Mucosa of descending colon (tissue), 3 donors: ENCODE data around the gene CENPP. TPM values are rescaled to one million over a fixed set of nuclear protein-coding genes. Genes with fewer than 3 reads are reported as not detected.
A peak's percentile ranks its signal among the peaks of the same experiment; 100 is the strongest.

Source experiments
- ATAC-seq: fragments of 200-7000 bp; cut with Tn5 transposase; one replicate; pipeline ENCODE4 v1.9.1; 2020; ENCODE audit warnings: mild to moderate bottlenecking, moderate library complexity
- DNase-seq, 3 donors: peaks; one replicate each; pipeline ENCODE4 v3.0.0-alpha.2; 2020
- H3K36me3 ChIP-seq: fragments of 200-600 bp; one replicate; pipeline ENCODE4 v1.8.0; 2021; ENCODE audit warnings: low read depth, mild to moderate bottlenecking
- H3K4me1 ChIP-seq: fragments of 200-600 bp; one replicate; pipeline ENCODE4 v1.8.0; 2021; ENCODE audit warnings: low read depth, mild to moderate bottlenecking
- H3K4me3 ChIP-seq: fragments of 200-600 bp; one replicate; pipeline ENCODE4 v1.8.0; 2021; ENCODE audit warnings: mild to moderate bottlenecking
- H3K9me3 ChIP-seq: fragments of 200-600 bp; one replicate; pipeline ENCODE4 v1.8.0; 2021; ENCODE audit warnings: mild to moderate bottlenecking
- intact Hi-C, 2 donors: fragments of 100-400 bp; cut with DNase I in 1 of 2; cut with micrococcal nuclease in 1 of 2; formaldehyde crosslinking; loops; one replicate each; pipeline versions ENCODE4 v1.11.0 to v1.11.1; 2022; cut with DNase I, micrococcal nuclease
- total RNA-seq, 3 donors: library from RNA; stranded (reverse); fragmentation: NEBNext Ultra II Directional in 2 of 3; extraction: Animal tissue kit (Norgen Biotek cat#: 25700) in 2 of 3; gene quantifications; one replicate each; pipeline versions ENCODE4 v1.2.1 to v1.2.4, GENCODE V29; 2021 to 2023
- TF ChIP-seq, protein P1 (sequence below): fragments of 200-600 bp; IDR thresholded peaks from one replicate; pipeline ENCODE4 v1.8.0; 2022; ENCODE audit warnings: antibody characterized with exemption, mild to moderate bottlenecking
- donor health status: DM: no; HTN: no; CAD: no; lungs with moderate emphysema.
- donor health status: DM: no; HTN: no; CAD: no.
- donor health status: DM: no; HTN: yes; CAD: no.

The CENPP gene
- total RNA-seq, 3 donors from 2014 or later, result 2.0 to 4.9 (median 3.3) TPM

DNA sequence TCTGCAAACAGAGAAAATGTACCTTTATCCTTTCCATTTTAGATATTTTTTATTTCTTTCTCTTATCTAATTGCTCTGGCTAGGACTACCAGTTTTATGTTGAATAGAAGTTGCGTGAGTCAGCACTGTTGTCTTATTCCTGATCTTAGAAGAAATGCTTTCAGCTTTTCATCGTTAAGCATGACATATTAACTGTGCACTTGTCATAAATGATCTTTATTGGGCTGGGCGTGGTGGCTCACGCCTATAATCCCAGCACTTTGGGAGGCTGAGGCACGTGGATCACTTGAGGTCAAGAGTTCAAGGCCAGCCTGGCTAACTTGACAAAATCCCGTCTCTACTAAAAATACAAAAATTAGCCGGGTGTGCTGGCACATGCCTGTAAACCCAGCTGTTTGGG, 218.2 kb downstream of the CENPP start:
- TF ChIP-seq, protein P1, sequence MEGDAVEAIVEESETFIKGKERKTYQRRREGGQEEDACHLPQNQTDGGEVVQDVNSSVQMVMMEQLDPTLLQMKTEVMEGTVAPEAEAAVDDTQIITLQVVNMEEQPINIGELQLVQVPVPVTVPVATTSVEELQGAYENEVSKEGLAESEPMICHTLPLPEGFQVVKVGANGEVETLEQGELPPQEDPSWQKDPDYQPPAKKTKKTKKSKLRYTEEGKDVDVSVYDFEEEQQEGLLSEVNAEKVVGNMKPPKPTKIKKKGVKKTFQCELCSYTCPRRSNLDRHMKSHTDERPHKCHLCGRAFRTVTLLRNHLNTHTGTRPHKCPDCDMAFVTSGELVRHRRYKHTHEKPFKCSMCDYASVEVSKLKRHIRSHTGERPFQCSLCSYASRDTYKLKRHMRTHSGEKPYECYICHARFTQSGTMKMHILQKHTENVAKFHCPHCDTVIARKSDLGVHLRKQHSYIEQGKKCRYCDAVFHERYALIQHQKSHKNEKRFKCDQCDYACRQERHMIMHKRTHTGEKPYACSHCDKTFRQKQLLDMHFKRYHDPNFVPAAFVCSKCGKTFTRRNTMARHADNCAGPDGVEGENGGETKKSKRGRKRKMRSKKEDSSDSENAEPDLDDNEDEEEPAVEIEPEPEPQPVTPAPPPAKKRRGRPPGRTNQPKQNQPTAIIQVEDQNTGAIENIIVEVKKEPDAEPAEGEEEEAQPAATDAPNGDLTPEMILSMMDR, result no peak
- Histone ChIP-seq H3K9me3 (no peaks in the 10 kb centered on the region), H3K36me3 (no peaks in the 10 kb centered on the region), H3K4me1 (no peaks in the 10 kb centered on the region), H3K4me3 (no peak overlapping the region)
- ATAC-seq (peak; percentile 57), DNase-seq (no peak)
- intact Hi-C loops, result no loop called here

DNA sequence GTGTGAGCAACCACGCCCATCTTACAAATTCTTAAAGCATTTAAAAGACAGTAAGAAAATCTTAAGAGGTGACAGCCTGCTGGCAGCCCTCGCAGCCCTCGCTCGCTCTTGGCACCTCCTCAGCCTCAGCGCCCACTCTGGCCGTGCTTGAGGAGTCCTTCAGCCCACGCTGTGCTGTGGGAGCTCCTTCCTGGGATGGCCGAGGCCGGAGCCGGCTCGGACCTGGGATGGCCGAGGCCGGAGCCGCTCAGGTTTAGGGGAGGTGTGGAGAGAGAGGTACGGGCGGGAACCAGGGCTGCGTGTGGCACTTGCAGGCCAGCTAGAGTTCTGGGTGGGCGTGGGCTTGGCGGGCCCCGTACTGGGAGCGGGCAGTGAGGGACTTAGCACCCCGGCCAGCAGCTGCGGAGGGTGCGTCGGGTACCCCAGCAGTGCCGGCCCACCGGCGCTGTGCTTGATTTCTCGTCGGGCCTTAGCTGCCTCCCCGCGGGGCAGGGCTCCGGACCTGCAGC, 219.3 kb downstream of the CENPP start:
- Histone ChIP-seq H3K4me1 (no peaks in the 10 kb centered on the region), H3K9me3 (no peaks in the 10 kb centered on the region), H3K36me3 (no peaks in the 10 kb centered on the region), H3K4me3 (no peak overlapping the region)
- DNase-seq, result no peak
- TF ChIP-seq, protein P1, result no peak
- intact Hi-C loops, result no loop called here
- ATAC-seq, result no peak

DNA sequence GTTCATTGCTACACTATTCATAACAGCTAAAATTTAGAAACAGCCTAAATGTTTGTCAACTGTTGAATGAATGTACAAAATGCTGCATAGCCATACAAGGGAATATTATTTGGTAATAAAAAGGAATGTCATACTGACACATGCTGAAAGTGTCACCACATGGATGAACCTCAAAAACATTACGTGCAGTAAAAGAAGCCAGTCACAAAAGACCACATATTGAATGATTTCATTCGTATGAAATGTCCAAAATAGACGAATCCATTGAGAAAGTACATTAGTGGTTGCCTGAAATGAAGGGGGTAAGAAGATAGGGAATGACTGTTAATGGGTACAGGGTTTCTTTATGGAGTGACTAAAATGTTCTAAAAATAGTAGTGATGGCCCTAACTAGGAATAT, 221.6 kb downstream of the CENPP start:
- TF ChIP-seq, protein P1, result no peak
- no peaks in the 10 kb centered on the region for H3K9me3 ChIP-seq
- H3K36me3 ChIP-seq, result no peaks in the 10 kb centered on the region
- H3K4me1 ChIP-seq, result no peaks in the 10 kb centered on the region
- intact Hi-C loops, result no loop called here
- H3K4me3 ChIP-seq, result no peak overlapping the region
- DNase-seq, result no peak
- no peak for ATAC-seq

DNA sequence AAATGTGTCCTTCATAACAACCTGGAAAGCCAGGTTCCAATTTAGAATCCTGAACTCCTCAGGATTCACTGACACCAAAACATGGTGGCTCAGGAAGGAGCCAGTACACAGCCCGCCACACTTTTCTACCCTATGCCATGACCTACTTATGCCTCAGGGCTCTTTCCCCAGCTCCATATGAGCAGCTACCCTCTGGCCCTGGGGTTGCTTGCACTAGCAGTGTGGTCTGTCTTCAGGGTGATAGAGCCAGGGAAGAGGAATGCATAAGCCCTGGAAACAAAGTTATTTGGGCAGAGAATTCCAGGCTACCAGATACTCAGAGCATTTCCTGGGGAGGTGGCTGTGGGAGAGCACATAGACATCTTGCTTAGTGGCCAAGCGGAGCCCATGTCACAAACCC, 225.0 kb downstream of the CENPP start:
- Histone ChIP-seq H3K4me1 (no peaks in the 10 kb centered on the region), H3K36me3 (no peaks in the 10 kb centered on the region), H3K4me3 (no peak overlapping the region), H3K9me3 (no peaks in the 10 kb centered on the region)
- DNase-seq (no peak), ATAC-seq (no peak)
- intact Hi-C loops, result no loop called here
- TF ChIP-seq, protein P1, result no peak

DNA sequence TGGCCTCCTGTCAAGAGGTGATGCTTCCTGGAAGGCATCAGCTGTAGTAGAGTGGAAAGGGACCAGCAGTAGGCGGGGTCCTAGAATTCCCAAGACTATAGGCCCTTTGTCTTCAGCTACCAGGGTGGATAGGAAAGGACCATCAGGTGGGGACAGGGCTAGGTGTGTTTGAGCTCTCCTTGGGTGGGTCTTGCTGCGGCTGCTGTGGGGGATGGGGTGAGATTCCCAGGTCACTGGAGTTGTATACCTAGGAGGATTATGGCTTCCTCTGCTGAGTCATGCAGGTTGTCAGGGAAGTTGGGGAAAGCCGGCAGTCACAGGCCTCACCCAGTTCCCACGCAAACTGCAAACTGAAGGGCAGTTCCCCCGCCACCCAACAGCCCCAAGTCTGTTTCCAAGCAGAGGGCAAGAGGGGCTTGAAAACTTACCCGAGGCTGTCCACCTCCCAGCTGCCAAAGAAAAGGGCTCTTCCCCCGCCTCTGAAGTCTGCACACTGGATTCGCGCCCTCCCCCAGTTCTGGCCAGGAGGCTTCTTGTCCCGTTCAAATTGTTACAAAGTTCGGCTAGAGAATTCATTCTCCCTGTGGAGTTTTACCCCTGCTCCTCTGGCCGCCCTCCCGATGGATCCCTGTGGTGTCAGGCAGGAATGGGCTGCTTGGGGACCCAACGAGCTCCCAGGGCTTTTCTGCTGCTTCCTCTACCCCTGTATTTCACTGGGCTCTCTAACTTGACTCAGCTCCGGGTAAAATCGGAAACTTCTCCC, 233.0 kb downstream of the CENPP start:
- peak; percentile 64 for ATAC-seq
- Histone ChIP-seq H3K9me3 (no peaks in the 10 kb centered on the region), H3K36me3 (no peaks in the 10 kb centered on the region), H3K4me1 (no peaks in the 10 kb centered on the region), H3K4me3 (no peak overlapping the region)
- DNase-seq, result peak; percentile 42 to 59 (median 55)
- intact Hi-C loops, result no loop called here
- TF ChIP-seq, protein P1, result no peak
